Frontal cortex (tissue), 4 donors: ENCODE measurements around the gene PABPN1. TPM values are rescaled to one million over a fixed set of nuclear protein-coding genes. Genes with fewer than 3 reads are reported as not detected.

Source experiments
- DNase-seq, 2 donors: peaks; one replicate each; pipeline ENCODE4 v3.0.0; 2012; ENCODE audit warnings: low spot score in 2 of 2
- FAIRE-seq: peaks from 2 replicates; lab custom pipeline; 2012; peaks lifted over from hg19 to GRCh38; lab: Jason Lieb, UNC
- total RNA-seq: library from RNA; depleted of rRNA; stranded (reverse); fragments of >200 nt; gene quantifications from one replicate; pipeline ENCODE4 v1.2.3, GENCODE V29; 2014
- donor health status: control.
- donor health status: control.
- donor health status: control.

The PABPN1 gene
- total RNA-seq, 1 donor from 2014 or later: 70.1 TPM

DNA sequence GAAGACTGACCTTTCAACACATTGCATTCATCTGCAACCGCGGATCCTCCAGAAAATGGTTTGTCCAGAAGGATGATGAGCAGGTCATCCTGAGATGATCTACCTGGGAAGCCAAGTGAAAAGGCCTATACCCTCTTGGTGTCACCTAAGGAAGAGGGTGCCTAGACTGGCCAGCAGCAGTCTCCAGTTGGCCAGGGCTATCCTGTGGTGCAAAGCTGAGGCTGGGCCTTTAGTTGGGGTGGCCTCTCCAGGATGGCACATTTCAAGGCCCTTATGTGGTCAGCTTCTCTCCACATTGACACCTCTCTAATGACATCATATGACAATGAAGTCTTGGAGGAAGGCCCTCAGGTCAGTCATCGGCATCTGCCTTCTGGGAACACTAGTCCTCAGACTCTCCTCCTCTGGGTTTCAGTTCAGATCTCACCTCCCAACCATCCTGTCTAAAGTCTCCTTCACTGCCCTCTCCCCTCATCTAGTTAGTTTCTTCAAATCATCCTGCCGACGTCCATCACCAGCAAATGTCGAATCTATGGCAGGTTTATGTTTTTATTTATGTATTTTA, 34.7 kb downstream of the PABPN1 start:
- no peak for FAIRE-seq
- no peak for DNase-seq

DNA sequence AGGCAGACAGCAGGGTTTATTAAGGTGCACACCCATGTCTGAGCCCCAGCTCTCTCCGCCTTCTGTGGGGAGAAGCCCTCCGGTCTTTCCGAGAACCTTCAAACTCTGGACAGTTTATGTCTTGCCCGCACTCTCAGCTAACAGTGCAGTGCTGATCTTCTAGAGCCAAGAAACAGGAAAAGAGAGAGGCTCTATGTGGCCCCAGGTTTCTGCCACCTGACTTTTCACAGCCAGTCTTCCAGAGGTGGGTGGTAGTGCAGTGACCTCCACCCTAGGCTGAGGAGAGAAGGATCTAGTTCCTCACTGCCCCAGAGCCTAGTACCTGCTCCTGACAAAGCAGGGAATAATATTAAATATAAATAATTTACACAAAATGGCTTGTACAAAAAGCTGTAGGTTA, 35.4 kb downstream of the PABPN1 start:
- FAIRE-seq (no peak), DNase-seq (no peak)

DNA sequence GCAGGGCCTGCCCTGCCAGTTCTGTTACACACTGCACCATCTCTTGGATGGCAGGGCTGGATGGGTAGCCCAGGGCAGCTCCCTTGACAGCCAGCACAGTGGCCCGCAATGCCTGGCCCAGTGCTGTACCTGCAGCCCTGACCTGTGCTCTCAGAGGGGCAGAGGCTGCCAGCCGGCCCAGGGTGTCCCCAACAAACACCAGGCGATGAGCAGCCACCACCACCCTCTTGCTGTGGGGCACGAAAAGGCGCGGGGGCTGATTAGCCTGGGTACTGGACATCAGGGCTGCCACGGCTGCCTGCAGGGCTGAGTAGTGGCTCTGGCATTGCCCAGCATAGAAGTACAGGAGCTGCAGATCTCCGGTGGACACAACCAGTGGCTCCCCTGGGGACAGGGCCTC, 36.0 kb downstream of the PABPN1 start:
- no peak for FAIRE-seq
- no peak for DNase-seq

DNA sequence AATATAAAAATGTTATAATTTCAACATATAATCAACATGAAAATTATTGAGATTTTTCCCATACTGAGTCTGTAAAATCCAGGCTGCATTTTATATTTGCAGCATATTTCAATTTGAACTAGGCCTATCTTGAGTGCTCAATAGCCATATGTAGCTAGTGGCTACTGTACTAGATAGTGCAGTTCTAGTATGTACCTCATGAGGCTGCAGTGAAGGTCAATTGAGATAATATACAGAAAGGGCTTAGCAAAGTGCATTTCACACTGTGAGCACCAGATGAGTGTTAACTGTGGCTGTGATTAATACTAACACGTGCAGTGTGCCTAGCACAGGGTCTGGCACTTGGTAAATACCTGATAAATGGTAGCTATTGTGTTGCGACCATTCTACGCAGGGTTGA, 36.8 kb downstream of the PABPN1 start:
- no peak for FAIRE-seq
- no peak for DNase-seq

DNA sequence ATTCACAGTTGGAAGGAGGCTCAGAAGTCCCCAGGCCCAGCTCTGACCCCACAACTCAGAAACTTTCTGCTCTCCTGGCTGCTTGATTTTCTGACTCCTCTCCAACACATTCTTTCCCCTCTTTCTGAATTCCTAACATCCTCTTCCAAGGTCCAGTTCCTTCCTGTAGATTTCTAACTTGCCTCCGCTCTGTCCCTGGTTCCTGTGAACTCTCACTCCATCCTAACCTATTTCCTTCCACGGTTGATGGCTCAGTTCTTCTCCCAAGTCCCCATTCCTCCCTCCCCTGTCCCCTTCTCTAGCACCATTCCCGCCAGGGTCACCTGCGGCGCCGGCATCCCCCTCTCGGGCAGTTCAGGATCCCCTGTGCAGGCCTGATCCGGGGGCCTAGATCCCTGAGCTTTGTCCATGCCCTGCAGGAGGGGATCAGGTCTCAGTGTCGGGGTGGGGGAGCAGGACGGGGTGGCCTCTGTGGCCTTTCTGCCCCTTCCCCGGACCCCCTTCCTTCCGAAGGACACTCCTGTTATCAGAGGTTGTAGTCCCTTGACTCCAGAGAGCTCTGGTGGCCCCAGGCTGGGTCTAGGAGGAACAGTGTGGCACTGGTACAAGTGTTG, 37.4 kb downstream of the PABPN1 start:
- FAIRE-seq (no peak), DNase-seq (no peak)

DNA sequence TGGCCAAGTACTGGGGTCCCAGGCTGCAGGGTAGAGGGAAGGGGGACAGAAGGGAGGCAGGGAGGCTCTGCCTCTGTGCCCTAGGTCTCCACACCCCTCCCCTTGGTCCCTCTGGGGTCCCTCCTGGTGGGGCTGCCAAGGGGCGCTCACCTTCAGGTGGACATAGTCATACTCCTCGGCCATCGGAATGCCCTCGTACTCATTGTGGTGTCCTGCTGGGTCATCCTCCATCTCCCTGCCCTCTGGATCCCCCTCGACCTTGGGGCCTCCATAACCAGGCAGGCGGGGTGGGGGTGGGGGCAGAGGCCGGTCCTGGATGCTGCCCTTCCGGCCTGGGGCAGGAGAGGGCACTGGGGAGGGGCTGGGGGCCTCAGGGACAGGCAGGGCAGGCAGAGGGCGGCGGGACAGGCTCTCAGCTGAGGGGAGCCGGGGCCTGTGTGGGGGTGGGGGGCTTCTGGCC, 37.9 kb downstream of the PABPN1 start:
- DNase-seq (no peak), FAIRE-seq (no peak)

DNA sequence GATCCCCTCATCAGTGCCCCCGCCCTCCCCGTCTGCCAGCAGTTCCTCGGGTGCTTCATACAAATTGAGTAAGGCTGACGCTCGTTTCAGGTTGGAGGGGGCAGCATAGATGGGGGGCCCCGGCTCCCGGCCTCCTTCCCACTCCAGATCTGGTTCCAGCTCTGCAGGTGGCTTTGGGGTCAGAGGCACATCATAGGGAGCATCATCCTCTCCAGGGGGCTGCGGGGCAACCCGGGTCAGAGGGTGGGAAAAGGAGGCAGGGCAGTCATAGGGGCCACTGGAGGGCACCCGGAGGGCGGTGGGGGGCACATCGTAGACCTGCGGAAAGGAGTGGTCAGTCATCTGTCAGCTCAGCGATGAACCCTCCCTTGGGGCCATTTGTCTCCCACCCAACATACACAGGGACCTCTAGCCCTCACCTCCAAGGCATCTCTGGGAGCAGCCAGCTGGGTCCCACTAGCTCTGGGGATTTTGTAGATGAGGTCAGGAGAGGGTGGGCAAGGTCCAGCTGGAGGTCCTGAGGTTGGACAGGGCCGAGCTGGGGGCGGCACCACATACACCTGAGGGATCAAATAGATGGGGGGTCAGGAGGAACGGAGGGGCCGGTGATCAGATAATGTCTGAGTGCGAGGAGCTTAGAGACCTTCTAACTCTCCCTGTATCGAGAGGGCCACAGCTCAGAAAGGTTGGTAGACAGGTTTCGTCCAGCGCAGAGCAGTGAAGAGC, 38.6 kb downstream of the PABPN1 start:
- FAIRE-seq: no peak

DNA sequence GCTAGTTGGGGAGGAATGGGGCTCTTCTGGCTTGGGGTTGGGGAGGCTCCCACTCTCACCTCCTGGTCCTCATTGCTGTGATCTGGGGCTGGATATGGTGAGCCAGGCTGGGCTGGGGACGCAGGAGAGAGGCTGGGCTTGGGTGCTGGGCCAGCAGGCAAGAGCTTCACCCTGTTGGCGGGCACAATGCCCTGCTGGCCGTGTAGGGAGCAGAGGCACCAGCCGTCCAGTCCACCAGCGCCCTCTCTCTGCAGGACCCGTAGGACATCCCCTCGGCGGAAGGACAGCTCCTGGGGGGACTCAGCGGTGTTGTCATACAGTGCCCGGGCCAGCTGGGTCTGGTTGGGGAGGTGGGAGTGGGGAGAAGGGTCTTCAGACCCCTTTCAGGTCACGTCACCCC, 39.2 kb downstream of the PABPN1 start:
- DNase-seq (peak; percentile 66 to 75), FAIRE-seq (no peak)

More for the DNA sequence above, 38.6 kb downstream of the PABPN1 start:
- no peak for DNase-seq

DNA sequence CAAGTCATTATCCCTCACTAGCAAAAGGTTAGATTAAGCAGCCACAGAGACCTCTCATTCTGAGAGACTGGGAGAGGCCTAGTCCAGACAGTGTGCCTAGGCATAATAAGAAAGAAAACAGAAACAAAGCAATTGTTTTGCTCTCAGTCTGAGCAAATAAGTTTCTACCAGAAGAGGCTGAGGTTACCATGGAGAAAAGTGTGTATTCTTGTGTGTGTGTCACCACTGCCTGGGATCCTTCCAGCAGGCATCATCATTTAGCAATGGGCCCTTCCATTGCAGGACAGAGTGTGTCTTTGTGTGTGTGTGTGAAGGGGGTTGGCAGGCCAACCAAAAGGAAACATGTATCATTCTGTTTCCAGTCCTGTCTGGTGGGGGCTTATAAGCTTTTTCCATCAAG, 40.1 kb downstream of the PABPN1 start:
- FAIRE-seq (no peak), DNase-seq (no peak)

DNA sequence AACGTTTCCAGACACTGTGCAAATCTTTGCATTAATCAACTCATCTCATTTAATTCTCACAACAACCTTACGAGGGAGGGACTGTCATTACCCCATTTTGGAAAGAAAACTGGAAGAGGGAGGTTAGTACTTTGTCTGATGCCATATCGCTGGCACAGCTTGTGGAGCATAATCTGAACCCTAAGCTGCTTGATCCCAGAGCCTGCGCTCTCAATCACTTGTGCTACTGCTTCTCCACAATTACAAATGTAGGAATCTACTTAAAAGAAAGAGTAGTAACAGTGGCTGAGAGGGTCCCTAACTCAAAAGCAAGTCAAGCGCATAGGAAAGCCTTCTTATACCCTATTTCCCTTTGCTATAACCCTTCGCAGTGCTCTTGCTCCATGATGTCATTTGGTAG, 40.5 kb downstream of the PABPN1 start:
- DNase-seq: no peak
- FAIRE-seq: no peak

DNA sequence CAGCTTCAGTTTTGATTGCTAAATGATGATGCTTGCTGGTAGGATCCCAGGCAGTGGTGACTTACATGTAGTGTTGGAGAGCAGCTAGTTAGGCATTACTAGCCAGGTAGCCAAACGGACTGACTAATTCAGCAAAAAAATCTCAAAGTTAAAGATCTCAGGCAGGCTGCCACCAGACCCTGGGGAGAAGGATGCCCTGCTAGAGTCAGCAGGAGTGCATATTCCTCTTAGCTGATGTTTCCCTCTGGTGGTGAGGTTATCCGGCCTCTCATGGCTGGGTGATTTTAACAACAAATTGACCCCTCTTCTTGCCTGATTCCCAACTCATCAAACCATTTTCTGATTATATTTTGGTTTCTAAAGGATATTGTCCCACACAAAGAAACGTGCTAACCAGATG, 40.9 kb downstream of the PABPN1 start:
- no peak for DNase-seq
- no peak for FAIRE-seq

DNA sequence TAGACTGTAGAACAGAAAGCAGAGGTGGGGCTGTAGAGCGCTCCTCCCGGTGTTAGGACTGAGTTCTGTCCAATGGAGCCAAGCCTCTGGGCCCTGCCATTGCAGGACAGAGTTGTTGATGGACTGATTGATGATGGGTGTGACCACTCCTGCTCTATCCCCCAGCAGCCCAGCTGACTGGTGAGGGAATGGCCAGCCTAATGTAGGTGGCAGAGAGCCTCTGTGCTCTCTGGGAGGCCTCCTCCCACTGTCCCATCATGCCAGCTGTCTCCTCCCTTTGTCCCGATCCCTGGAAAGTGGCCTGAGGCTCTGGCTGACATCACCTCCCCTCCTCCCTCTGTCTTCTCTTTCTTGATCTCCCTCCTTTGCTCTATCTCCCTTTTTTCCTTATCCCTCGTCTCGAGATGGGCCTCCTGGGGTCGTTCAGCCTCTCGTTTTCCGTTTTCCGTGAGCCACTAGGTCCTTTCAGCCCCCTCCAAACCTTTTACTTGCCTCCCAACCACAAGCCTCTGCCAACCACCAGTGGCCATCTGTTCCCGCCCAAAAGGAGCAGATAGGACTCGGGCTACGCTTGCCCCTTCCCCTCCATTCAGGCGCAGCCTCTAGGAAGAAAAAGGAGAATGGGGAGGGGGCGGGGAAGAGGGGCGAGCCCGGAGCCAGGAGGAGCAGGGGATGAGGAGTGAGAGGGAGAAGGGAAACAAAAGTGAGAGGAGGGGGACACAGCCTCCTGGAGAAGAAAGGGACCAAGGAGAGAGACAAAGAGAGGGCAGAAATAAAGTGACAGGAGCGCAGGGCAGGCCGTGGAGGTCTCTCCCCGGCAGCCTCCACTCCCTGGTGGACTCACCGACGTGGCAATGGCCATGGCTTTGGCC, 43.1 kb downstream of the PABPN1 start:
- FAIRE-seq (no peak), DNase-seq (peak; percentile 69 to 81)

DNA sequence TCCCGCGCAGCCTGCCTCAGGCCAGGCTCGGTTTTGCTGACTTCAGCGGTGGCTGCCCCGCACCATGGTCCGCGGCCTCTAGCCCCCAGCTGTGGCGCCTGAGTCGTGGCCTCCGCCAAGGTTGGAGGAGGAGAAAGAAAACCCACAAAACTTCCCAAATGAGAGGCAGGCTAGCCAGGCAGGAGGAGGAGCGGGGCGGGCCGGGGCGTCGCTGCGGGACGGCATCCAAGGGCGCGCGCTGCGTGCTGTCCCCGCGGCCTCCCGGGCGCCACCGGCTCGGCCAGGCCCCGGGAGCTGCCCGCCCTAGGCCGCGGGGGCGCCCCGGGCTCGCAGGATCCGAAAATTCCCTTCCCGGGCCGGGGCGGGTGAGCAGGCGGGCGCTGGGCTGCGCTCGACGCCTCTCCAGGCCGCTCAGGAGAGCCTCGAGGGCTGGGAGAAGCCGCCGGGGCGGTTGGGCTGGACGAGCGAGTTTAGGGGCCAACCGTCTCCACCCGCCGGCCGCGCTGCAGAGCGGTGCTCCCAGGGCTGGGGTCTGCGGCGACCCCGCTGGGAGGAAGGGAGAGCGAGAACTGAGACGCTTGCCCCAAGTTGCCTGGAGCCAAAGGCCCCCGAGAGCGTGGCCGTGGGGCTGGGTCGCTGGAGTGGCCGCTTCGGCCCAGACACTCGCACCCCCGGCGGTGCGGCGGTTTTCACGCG, 43.9 kb downstream of the PABPN1 start, which contains the start of gene EFS:
TSS of gene EFS (minus strand) at position 137 of the 696 bp plus-strand sequence. CDS start 147 bp downstream, outside the sequence.
- DNase-seq (peak; percentile 61 to 74), FAIRE-seq (no peak)

DNA sequence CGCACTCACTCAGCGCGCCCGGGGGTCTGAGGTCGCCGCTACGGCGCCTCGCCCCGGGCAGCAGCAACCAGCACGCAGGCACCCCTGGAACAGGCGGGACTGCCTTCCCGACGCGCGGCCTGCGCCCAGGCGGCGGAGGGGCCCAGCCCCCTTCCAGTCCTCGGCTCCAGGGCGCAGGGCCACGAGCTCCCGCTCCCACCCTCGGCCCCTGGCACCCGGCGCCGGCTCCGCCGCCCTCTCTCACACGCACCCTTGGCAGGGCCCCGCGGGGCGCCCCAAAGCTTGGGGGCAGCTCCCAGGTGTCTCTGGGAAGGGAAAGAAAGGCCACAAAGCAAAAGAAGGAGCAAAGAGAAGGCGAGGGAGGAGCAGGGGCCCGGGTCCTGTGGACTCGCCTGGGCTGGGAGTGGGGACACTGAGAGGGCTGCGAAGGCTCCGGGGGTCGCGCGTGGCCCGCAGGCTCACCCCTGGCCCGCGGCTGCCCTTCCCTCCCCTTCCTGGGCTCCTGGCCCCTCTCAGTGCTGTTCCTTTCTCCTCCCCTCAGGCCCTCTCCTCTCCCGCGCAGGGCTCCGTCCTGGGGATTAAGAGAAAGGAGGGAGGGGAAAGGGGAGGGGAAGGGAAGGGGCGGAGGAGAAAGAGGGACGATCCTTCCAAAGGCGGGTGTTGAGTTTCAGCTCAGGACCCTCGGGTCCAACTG, 44.6 kb downstream of the PABPN1 start:
- DNase-seq (peak; percentile 58 to 72), FAIRE-seq (no peak)

DNA sequence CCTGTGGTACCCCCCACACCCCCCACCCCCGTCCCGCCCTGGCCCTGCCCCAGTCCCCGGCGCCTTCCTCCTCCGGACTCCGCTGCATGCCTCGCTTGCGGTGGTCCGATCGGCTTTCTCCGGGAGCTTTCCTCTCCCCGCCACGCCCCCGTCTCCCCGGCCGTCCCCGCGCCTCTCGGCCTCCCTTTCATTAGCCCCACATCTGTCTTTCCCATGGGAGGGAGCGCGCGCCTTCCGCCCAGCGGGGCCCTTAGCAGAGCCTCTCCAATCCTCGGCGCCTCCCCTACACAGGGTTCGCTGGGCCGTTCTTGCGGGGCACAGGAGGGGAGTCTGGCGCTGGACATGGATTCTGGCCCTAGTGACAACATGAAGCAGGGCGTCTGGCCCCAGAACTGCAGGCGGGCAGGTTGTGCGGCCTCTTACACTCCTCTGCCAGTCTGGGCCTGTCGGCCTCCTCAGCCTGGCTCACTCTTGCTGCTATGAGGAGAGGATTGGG, 45.2 kb downstream of the PABPN1 start:
- FAIRE-seq: no peak

DNA sequence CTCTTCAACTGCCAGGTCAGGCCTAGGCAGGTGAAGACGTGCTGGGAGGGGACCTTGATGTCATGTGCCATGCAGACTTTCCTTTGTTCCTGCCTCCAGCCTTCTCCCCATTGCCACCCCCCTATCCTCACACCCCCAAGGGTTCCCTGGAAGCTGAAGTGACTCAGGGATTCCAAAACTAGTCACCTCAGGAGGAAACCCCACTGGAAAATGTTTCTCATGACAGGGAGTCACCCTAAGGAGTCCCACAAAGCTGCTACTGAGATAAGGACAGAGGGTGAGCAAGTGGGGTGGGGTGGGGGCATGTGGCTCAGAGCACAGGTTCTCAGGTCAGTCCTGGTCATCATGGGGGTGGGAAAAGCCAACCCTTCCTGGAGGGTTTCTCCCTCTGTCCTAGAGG, 49.0 kb downstream of the PABPN1 start:
- FAIRE-seq (no peak), DNase-seq (no peak)

More for the DNA sequence above, 45.2 kb downstream of the PABPN1 start:
- DNase-seq: peak; percentile 58 to 62

DNA sequence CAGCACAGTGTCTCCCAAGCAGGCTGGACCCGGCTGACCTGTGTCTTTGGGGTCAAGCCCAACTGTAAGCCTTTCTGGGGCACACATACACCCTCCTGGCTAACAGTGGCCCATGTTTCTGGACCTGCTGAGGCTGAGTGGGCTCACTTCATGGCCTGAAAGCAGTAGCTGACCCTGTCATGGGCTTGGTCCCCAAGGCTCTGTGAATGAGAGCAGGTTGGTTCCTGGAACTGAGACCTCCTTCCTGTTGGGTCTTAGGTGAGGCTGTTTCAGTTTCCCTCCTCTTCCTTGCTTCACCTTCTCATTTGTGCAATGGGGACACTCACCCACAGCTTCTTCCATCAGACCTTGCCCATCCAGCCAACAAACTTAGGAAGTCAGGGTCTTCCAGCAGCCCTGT, 50.6 kb downstream of the PABPN1 start:
- DNase-seq (no peak), FAIRE-seq (no peak)

DNA sequence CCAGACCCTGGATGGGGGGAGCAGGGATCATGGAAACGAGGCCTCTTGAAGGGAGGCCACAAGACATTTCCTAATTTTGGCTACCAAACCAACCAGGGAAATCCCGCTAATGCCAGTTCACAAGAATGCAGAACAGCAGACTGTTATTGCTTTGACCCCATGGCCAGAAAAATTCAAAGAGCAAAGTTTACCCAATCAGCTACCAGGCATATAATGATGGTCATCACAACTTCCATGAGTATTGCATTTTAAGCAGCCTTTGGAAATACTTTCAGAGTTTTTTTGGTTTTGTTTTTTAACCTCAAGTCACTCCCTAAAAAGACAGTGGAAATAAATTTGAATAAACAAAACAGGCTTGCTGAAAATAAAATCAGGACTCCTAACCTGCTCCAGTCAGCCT, 51.3 kb downstream of the PABPN1 start, which contains the start of gene IL25:
TSS of gene IL25 (plus strand) at position 301 of the 400 bp plus-strand sequence.
- no peak for DNase-seq
- no peak for FAIRE-seq

DNA sequence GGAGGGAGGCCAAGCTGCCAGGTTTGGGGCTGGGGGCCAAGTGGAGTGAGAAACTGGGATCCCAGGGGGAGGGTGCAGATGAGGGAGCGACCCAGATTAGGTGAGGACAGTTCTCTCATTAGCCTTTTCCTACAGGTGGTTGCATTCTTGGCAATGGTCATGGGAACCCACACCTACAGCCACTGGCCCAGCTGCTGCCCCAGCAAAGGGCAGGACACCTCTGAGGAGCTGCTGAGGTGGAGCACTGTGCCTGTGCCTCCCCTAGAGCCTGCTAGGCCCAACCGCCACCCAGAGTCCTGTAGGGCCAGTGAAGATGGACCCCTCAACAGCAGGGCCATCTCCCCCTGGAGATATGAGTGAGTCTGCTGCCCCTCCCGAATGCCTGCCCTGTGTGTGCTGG, 51.8 kb downstream of the PABPN1 start:
- FAIRE-seq (no peak), DNase-seq (no peak)
